GM23338 (cell line): Measurements from ENCODE around the gene PROZ. TPM values are rescaled to one million over a fixed set of nuclear protein-coding genes. Genes with fewer than 3 reads are reported as not detected.

Experiments used
- ATAC-seq: fragments of 200-7000 bp; cut with Tn5 transposase; 3 replicates; pipeline ENCODE4 v1.9.1; 2020
- DNase-seq: peaks from one replicate; pipeline ENCODE4 v3.0.0-alpha.2; 2015; ENCODE audit warnings: low spot score
- H2AFZ ChIP-seq: fragments of 200-600 bp; sonication (generic); 2 replicates; pipeline ENCODE4 v1.8.0; 2016; ENCODE audit warnings: antibody characterized with exemption, mild to moderate bottlenecking, moderate library complexity
- H3F3A ChIP-seq: fragments of 200-600 bp; sonication (generic); replicated peaks from 2 replicates; pipeline ENCODE4 v1.8.0; 2017; ENCODE audit warnings: antibody characterized with exemption, mixed run types, low read depth
- H3K27ac ChIP-seq: fragments of 200-600 bp; sonication (generic); 2 replicates; pipeline ENCODE4 v1.6.1; 2016; ENCODE audit warnings: low read depth
- H3K27me3 ChIP-seq: fragments of 200-600 bp; sonication (generic); 2 replicates; pipeline ENCODE4 v1.8.0; 2016; ENCODE audit warnings: mild to moderate bottlenecking, mixed run types, moderate library complexity; ENCODE audit not compliant: insufficient read depth
- H3K36me3 ChIP-seq: fragments of 200-600 bp; sonication (generic); 2 replicates; pipeline ENCODE4 v1.8.0; 2016; ENCODE audit warnings: mild to moderate bottlenecking; ENCODE audit not compliant: insufficient read depth
- H3K4me1 ChIP-seq: fragments of 200-600 bp; sonication (generic); 2 replicates; pipeline ENCODE4 v1.8.0; 2016; ENCODE audit warnings: mild to moderate bottlenecking, moderate library complexity; ENCODE audit not compliant: insufficient read depth
- H3K4me2 ChIP-seq: fragments of 200-600 bp; sonication (generic); 2 replicates; pipeline ENCODE4 v1.7.1; 2017; ENCODE audit warnings: mixed run types
- H3K4me3 ChIP-seq: fragments of 200-600 bp; sonication (generic); 2 replicates; pipeline ENCODE4 v1.6.1; 2016; ENCODE audit warnings: mixed run types
- H3K79me2 ChIP-seq: fragments of 200-600 bp; sonication (generic); replicated peaks from 2 replicates; pipeline ENCODE4 v1.8.0; 2017; ENCODE audit warnings: mild to moderate bottlenecking; ENCODE audit not compliant: insufficient read depth
- H3K9me2 ChIP-seq: fragments of 200-600 bp; sonication (generic); 2 replicates; pipeline ENCODE4 v1.8.0; 2017; ENCODE audit not compliant: insufficient read depth
- H4K20me1 ChIP-seq: fragments of 200-600 bp; sonication (generic); replicated peaks from 2 replicates; pipeline ENCODE4 v1.8.0; 2017; ENCODE audit warnings: mild to moderate bottlenecking; ENCODE audit not compliant: insufficient read depth
- H3K27ac Mint-ChIP-seq: 2 replicates; pipeline ENCODE4 v1.8.0; 2020; ENCODE audit warnings: inconsistent platforms, mild to moderate bottlenecking, moderate library complexity, mixed read lengths
- H3K27me3 Mint-ChIP-seq: 3 replicates; pipeline ENCODE4 v1.8.0; 2022; ENCODE audit warnings: low read depth, mild to moderate bottlenecking, moderate library complexity, mixed read lengths, inconsistent platforms; ENCODE audit not compliant: insufficient read depth, poor library complexity
- H3K36me3 Mint-ChIP-seq: 3 replicates; pipeline ENCODE4 v1.8.0; 2021; ENCODE audit warnings: low read depth, mild to moderate bottlenecking, inconsistent platforms, moderate library complexity, mixed read lengths
- H3K4me1 Mint-ChIP-seq: 3 replicates; pipeline ENCODE4 v1.8.0; 2020; ENCODE audit warnings: mild to moderate bottlenecking, inconsistent platforms, mixed read lengths
- H3K4me3 Mint-ChIP-seq: 3 replicates; pipeline ENCODE4 v1.8.0; 2021; ENCODE audit warnings: moderate library complexity, mild to moderate bottlenecking, inconsistent platforms, mixed read lengths
- H3K9me3 Mint-ChIP-seq: 3 replicates; pipeline ENCODE4 v1.8.0; 2020; ENCODE audit warnings: moderate library complexity, mild to moderate bottlenecking, inconsistent platforms, mixed read lengths
- CREB1 ChIP-seq: fragments of 250-450 bp; sonication (Bioruptor Pico); IDR thresholded peaks from 2 replicates; pipeline ENCODE4 v1.5.0; 2020; ENCODE audit warnings: low read depth, mild to moderate bottlenecking, moderate library complexity
- CTCF ChIP-seq, 2 experiments: fragments of 200-600 bp in 1 of 2; sonication (generic) in 1 of 2; conservative IDR thresholded peaks; 2 replicates each; pipeline versions ENCODE4 v1.5.1 to v1.6.1; 2016 to 2017; ENCODE audit warnings: antibody characterized with exemption in 2 of 2, low read depth in 2 of 2, mild to moderate bottlenecking in 2 of 2, moderate library complexity in 1 of 2
- EZH2 ChIP-seq: fragments of 200-600 bp; sonication (generic); IDR thresholded peaks from one replicate; pipeline ENCODE4 v1.8.0; 2017; ENCODE audit warnings: antibody characterized with exemption, mild to moderate bottlenecking, low read depth; ENCODE audit not compliant: unreplicated experiment
- NANOG ChIP-seq: IDR thresholded peaks from 2 replicates; pipeline ENCODE4 v1.6.1; 2016; ENCODE audit warnings: antibody characterized with exemption, borderline replicate concordance
- POLR2AphosphoS5 ChIP-seq: IDR thresholded peaks from 2 replicates; pipeline ENCODE4 v1.6.1; 2016; ENCODE audit warnings: antibody characterized with exemption, low read depth
- REST ChIP-seq: IDR thresholded peaks from one replicate; pipeline ENCODE4 v1.6.1; 2018; ENCODE audit warnings: antibody characterized with exemption; ENCODE audit not compliant: unreplicated experiment
- STAT1 ChIP-seq: IDR thresholded peaks from one replicate; pipeline ENCODE4 v1.6.1; 2016; ENCODE audit warnings: antibody characterized with exemption; ENCODE audit not compliant: unreplicated experiment
- ZNF114 ChIP-seq: fragments of 250-450 bp; sonication (Bioruptor Pico); IDR thresholded peaks from 2 replicates; pipeline ENCODE4 v1.5.0; 2020; ENCODE audit warnings: mild to moderate bottlenecking, moderate library complexity
- ZNF331 ChIP-seq: fragments of 250-450 bp; sonication (Bioruptor Pico); IDR thresholded peaks from 2 replicates; pipeline ENCODE4 v1.5.0; 2020; ENCODE audit warnings: low read depth, mild to moderate bottlenecking, moderate library complexity
- ZNF462 ChIP-seq: fragments of 250-450 bp; sonication (Bioruptor Pico); IDR thresholded peaks from 2 replicates; pipeline ENCODE4 v1.5.0; 2020; ENCODE audit warnings: mild to moderate bottlenecking, moderate library complexity
- polyA plus RNA-seq: library from polyadenylated mRNA; unstranded; fragments of >200 nt; fragmentation: Nextera tagmentation; extraction: Ambion mirVana; gene quantifications from 2 replicates; pipeline ENCODE4 v1.2.1, GENCODE V29; 2016
- total RNA-seq: library from RNA; depleted of rRNA; stranded (reverse); fragments of >200 nt; shearing (Covaris generic); gene quantifications from 2 replicates; pipeline ENCODE4 v1.2.3, GENCODE V29; 2014

Gene PROZ
- total and polyA plus RNA-seq, 2 experiments from 2014 or later = 0.53 TPM; not detected in 1

GRCh38 chr13:113112893-113113845, 45.3 kb upstream of the PROZ start:
- Histone ChIP-seq H3K4me3 (no peak overlapping the region), H3K4me1 (no peaks in the 10 kb centered on the region), H3K79me2 (no peaks in the 10 kb centered on the region), H3K27ac (no peak overlapping the region), H3K4me2 (no peak overlapping the region), H3K36me3 (no peaks in the 10 kb centered on the region), H3K9me2 (no peaks in the 10 kb centered on the region), H4K20me1 (no peaks in the 10 kb centered on the region), H2AFZ (no peak overlapping the region), H3K27me3 (peaks cover 28% of the 10 kb centered on the region), H3F3A (no peaks in the 10 kb centered on the region)
- Mint-ChIP-seq H3K36me3 (peaks cover 4% of the 10 kb centered on the region; the same call in 2 of the 3 replicates), H3K27me3 (peaks cover 23% of the 10 kb centered on the region), H3K4me1 (no peaks in the 10 kb centered on the region), H3K27ac (no peak overlapping the region), H3K9me3 (peaks cover 7% of the 10 kb centered on the region; the same call in 2 of the 3 replicates), H3K4me3 (no peak overlapping the region)
- DNase-seq (no peak), ATAC-seq (no peak)
- TF ChIP-seq CTCF (conservative IDR thresholded peaks at IDR 0.05; ENCODE audit: low read depth in 2 of 2) (no peak), REST (no peak), POLR2AphosphoS5 (no peak), STAT1 (no peak), EZH2 (no peak), ZNF462 (no peak), NANOG (no peak), CREB1 (CRISPR knock-in tag) (no peak), ZNF331 (CRISPR knock-in tag) (no peak), ZNF114 (CRISPR knock-in tag) (no peak)
